Left renal cortex interstitium (tissue), 4 donors: ENCODE measurements around the gene COL4A5. TPM values are rescaled to one million over a fixed set of nuclear protein-coding genes. Genes with fewer than 3 reads are reported as not detected.

ENCODE experiments used
- DNase-seq, 4 donors: peaks; one replicate each; pipeline ENCODE4 v3.0.0-alpha.2; 2013; ENCODE audit warnings: low read depth in 4 of 4, low spot score in 2 of 4, missing footprints in 1 of 4
- polyA plus RNA-seq, 4 donors: library from polyadenylated mRNA; unstranded; fragments of 120-200 nt; gene quantifications; one replicate each; pipeline ENCODE4 v1.2.1, GENCODE V29; 2013; ENCODE audit not compliant: insufficient read length in 4 of 4

Gene COL4A5
- polyA plus RNA-seq, 4 donors, result 123 to 154 (median 131) TPM

DNA sequence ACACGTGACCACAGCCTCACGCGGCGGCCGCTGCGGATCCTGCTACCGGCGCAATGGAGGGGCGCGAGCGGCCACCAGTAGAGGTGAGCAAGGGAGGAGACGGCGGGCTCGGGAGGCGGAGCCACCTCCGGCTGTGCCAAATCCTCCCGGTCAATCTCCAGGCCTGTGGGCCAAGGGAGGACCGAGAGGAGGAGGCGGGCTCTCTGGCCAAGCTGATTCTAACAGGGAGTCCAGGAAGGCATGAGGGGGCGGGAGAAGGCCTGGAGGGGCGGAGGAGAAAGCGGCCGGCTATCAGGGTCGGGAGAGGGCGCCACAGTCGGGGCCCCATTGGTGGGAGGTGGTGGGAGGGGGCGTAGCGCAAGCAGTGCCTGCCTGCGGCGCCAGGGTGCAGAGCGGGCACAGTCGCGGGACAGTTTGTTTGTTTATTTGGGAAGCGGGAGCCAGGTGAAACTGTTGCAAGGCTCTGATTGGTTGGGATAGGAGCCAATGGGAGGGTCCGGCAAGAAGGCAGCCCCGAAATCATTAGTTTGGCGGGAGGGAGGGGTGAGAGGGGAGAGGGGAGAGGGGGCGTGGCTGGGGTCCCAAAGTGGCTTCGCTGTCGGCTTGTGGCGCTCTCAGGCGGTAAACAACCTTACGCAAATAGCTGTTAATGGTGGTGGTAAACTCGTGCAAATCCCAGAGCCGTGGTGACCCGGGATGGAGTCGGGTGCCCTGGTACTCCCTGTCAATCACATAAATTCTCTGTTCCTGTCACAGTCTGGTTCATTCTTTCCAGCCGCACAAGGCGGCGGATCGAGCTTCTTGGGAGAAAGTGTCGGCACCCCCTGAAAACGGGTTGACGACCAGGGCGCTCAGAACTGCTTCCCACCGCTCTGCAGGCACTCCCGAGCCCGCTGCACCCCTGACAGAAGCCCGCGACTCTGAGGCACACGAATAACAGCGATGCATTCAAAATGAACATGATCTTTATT is 297.2 kb downstream of the COL4A5 start, which contains the start of gene IRS4:
Gene IRS4, minus strand, starts transcription at position 55 of the 971 bp plus-strand sequence.
- peak in 2 of 4 donors; percentile 42 to 53 for DNase-seq

DNA sequence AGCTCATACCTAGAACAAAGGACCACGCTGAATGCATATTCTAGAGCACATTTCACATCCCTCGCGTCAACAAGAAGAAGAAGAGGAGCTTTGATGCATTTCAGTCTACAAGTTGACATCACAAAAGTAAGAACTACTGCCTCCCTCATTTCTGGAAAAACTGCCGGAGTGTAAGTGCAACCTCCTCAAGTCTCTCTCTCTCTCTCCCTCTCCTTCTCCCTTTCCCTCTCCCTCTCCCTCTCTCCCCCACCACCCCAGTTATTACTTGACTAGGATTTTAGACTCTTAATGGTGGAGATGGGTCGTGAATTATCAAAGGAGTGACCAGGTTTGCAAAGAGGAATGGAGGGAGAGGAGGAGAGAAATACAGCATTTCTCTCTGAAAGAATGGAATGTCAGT is 298.1 kb downstream of the COL4A5 start:
- no peak for DNase-seq

- DNase-seq, result no peak
Observed at GRCh38 chrX:108740299-108740774, 300.7 kb downstream of the COL4A5 start.

Other genes with a start within 250 kb of the COL4A5 start
- gene COL4A6, start 1.4 kb upstream of the COL4A5 start, polyA plus RNA-seq, result 10 to 100 TPM; 15.7 to 18.9 (median 17.1) TPM